ENCODE results near the gene IQGAP1. TPM values are rescaled to one million over a fixed set of nuclear protein-coding genes. Genes with fewer than 3 reads are reported as not detected.

Gene IQGAP1
- total and polyA plus RNA-seq, 8 donors, result 178 to 296 (median 222) TPM

DNA sequence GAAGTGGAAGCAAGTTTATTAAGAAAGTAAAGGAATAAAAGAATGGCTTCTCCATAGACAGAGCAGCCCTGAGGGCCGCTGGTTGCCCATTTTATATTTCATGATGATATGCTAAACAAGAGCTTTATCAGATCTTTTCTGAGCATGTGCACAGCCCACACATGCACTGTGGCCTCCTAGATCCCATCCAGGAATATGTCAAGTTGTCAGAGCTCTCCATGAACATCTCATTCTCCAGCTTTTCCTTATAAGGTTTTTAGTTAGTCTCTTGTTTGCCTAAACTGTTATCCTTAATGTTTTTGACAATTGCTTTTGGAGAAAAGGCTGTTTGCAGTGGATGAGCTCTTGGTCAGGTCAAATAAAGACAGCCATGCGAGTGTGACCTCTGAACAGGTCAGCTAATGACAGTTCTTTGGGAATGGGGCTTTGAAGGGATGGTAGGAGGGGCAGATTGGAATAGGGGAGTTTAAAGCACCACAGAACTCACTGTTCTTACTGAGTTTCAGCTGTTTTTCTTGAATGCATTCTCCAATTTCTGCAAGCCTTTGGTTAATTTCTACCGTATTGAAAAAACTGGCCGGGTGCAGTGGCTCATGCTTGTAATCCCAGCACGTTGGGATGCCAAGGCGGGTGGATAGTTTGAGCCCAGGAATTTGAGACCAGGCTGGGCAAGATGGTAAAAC is 72.2 kb downstream of the IQGAP1 start:
- H3K27ac ChIP-seq, result peak overlapping the region; percentile 13 to 51
- intact Hi-C loops (cut with DNase I), result no loop called here

DNA sequence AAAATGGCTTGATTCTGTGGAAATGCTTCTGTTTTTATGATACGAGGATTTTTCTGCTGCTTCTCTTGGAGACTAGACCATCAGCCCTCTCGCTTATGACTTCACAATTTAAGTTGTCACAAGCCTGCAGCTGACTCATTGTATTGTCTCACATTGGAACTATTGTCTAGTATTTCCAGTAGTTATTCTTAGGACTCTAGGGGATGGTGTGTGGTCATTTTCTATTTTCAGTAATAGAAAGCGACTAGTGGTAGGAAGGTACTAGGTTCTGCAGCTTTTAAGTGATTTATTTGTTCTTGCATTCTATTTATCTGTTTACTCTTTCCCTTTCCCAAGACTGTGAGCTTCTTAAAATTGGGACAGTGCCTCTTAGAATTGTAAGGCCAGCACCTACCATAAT is 75.3 kb downstream of the IQGAP1 start:
- Histone ChIP-seq H3K36me3 (peaks cover 0 to 97% of the 10 kb centered on the region in 2 donors), H3K4me3 (no peak overlapping the region), H3K4me1 (peaks cover 0 to 31% of the 10 kb centered on the region in 2 donors), H3K27ac (peak overlapping the region; percentile 16 to 74), H3K9me3 (no peaks in the 10 kb centered on the region), H3K27me3 (no peaks in the 10 kb centered on the region)
- TF ChIP-seq, protein P1, sequence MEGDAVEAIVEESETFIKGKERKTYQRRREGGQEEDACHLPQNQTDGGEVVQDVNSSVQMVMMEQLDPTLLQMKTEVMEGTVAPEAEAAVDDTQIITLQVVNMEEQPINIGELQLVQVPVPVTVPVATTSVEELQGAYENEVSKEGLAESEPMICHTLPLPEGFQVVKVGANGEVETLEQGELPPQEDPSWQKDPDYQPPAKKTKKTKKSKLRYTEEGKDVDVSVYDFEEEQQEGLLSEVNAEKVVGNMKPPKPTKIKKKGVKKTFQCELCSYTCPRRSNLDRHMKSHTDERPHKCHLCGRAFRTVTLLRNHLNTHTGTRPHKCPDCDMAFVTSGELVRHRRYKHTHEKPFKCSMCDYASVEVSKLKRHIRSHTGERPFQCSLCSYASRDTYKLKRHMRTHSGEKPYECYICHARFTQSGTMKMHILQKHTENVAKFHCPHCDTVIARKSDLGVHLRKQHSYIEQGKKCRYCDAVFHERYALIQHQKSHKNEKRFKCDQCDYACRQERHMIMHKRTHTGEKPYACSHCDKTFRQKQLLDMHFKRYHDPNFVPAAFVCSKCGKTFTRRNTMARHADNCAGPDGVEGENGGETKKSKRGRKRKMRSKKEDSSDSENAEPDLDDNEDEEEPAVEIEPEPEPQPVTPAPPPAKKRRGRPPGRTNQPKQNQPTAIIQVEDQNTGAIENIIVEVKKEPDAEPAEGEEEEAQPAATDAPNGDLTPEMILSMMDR (IDR thresholded peaks at IDR 0.05), result no peak
- intact Hi-C loops (cut with DNase I), result no loop called here
- no peak for DNase-seq
- ATAC-seq, result peak; percentile 37

More for the DNA sequence above, 72.2 kb downstream of the IQGAP1 start:
- no peak for DNase-seq
- no peak for ATAC-seq
- Histone ChIP-seq H3K36me3 (peaks cover 0 to 97% of the 10 kb centered on the region in 2 donors), H3K4me3 (no peak overlapping the region), H3K4me1 (peaks cover 0 to 38% of the 10 kb centered on the region in 2 donors), H3K9me3 (no peaks in the 10 kb centered on the region), H3K27me3 (no peaks in the 10 kb centered on the region)
- TF ChIP-seq, protein P1 (IDR thresholded peaks at IDR 0.05), result no peak

DNA sequence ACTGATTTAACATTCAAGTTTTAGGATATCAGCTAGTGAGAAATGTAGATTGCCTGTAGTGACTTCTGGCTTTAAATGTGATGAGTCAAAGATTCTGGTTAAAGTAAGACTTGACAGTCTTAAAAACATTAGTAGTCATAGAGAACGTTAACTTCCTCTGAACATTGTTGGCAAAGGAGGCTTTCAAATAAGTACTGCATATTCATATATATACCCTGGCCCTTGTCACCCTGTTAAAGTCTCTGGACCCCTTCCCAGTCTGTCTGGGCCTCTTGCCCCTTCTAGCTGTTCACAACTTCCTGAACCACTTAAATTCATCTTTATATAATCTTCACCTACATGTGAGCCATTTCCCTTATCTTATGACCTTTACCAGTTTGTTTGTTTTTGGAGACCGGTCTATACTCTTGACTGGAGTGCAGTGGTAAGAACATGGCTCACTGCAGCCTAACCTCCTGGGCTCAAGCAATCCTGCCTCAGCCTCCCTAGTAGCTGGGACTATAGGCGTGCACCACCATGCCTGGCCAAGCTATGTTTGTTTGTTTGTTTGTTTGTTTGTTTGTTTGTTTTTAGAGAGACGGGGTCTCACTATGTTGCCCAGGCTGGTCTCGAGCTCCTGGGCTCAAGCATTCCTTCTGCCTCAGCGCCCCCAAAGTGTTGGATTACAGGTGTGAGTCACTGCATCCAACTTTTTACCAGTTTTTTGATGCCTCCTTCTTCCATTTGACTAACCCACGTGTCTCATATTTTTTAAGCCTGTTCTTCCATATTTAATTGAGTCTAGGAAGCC is 77.3 kb downstream of the IQGAP1 start:
- peak; percentile 77 for ATAC-seq
- TF ChIP-seq, protein P1 (IDR thresholded peaks at IDR 0.05), result no peak

DNA sequence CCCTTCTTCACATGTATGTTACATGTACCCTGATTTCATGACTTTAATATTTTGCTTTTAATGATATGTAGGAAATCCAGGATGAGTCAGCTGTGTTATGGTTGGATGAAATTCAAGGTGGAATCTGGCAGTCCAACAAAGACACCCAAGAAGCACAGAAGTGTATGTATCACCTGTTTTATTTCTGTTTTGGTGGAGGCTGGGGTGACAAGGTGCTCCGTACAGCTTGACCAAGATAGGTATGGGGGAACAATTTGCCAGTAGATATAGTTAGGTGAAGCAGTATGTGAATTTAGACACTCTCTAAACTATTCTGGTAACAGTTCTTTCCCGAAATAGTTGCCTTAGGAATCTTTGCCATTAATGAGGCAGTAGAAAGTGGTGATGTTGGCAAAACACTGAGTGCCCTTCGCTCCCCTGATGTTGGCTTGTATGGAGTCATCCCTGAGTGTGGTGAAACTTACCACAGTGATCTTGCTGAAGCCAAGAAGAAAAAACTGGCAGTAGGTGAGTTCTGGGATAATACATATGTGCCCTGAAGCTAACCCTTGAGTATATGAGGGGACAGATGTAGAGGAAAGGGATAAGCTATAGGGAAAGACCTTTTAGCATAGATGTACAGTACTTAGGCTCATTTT is 78.0 kb downstream of the IQGAP1 start:
- Histone ChIP-seq H3K9me3 (no peaks in the 10 kb centered on the region), H3K4me3 (no peak overlapping the region), H3K36me3 (peaks cover 0 to 97% of the 10 kb centered on the region in 2 donors), H3K27ac (no peak overlapping the region), H3K4me1 (peaks cover 0 to 25% of the 10 kb centered on the region in 2 donors), H3K27me3 (no peaks in the 10 kb centered on the region)
- TF ChIP-seq, protein P1 (IDR thresholded peaks at IDR 0.05), result no peak
- intact Hi-C loops (cut with DNase I), result no loop called here
- no peak for ATAC-seq
- no peak for DNase-seq

More for the DNA sequence above, 77.3 kb downstream of the IQGAP1 start:
- H3K27me3 ChIP-seq, result no peaks in the 10 kb centered on the region
- H3K4me3 ChIP-seq, result no peak overlapping the region
- peaks cover 0 to 97% of the 10 kb centered on the region in 2 donors for H3K36me3 ChIP-seq
- peaks cover 0 to 25% of the 10 kb centered on the region in 2 donors for H3K4me1 ChIP-seq
- DNase-seq, result peak in 2 of 4 donors; percentile 20 to 48
- no peaks in the 10 kb centered on the region for H3K9me3 ChIP-seq
- intact Hi-C loops (cut with DNase I), result no loop called here
- peak overlapping the region; percentile 14 to 50 for H3K27ac ChIP-seq

DNA sequence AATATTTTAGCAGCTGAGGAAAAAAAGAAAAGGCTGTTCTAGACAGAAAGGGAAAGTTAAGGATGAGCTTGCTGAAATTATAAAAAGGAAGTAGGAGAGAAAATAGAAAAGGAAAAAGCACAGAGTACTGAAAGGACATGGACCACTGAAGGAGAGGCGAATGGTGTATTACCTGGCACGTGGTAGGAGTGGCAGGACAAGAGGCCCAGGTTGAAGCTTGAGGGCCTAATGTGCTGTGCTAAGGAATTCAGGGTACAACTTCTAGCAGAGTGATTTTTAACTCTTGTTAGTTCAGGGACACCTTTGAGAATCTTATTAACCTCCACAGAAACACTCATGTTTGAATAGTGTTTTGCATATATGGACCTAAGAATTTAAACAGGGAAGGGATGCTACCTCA is 81.7 kb downstream of the IQGAP1 start:
- H3K4me3 ChIP-seq, result no peak overlapping the region
- peaks cover 0 to 100% of the 10 kb centered on the region in 2 donors for H3K36me3 ChIP-seq
- TF ChIP-seq, protein P1 (IDR thresholded peaks at IDR 0.05), result no peak
- no peaks in the 10 kb centered on the region for H3K27me3 ChIP-seq
- peaks cover 0 to 10% of the 10 kb centered on the region in 2 donors for H3K4me1 ChIP-seq
- no peaks in the 10 kb centered on the region for H3K9me3 ChIP-seq
- DNase-seq (no peak), ATAC-seq (peak; percentile 43)
- no peak overlapping the region for H3K27ac ChIP-seq
- intact Hi-C loops (cut with DNase I), result no loop called here

Measured in left lung (tissue), 10 donors.